Measurements from ENCODE around the gene PTTG1IP. TPM values are rescaled to one million over a fixed set of nuclear protein-coding genes. Genes with fewer than 3 reads are reported as not detected.

Gene PTTG1IP
- total RNA-seq, 1 donor from 2014 or later, result 107 TPM

DNA sequence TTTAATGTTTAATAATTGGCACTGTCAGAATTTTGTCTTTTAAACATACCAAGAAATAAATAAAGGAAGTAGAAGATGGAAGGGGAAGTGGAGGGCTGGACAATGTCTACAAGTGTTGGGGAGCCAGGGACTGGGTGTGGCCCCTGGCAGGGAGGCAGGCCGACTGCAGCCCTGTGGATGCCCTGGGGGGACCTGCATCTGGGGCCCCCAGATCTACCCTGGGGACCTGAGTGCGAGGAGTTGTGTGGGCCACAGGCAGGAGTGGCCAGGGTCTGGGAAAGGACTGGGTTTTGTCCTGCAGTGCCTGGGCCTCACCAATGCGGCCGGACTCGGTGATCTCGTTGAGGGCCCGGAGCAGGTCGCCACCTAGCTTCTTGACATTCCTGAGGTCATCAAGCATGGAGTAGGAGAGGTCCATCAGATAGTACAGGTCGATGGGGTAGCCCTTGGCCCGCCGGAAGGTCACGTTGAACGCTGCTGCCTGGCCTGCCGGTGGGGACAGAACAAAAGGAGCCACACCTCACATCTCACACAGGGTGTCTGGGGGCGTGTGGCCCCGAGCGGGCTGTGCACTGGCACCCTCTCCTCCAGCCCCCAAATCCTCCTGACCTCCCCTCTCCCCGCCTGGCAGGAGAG is 29.7 kb upstream of the PTTG1IP start:
- no peaks in the 10 kb centered on the region for H3K36me3 ChIP-seq (ENCODE audit: control insufficient read depth, insufficient read depth, low read length)
- no peak for FAIRE-seq
- TF ChIP-seq, protein P1, sequence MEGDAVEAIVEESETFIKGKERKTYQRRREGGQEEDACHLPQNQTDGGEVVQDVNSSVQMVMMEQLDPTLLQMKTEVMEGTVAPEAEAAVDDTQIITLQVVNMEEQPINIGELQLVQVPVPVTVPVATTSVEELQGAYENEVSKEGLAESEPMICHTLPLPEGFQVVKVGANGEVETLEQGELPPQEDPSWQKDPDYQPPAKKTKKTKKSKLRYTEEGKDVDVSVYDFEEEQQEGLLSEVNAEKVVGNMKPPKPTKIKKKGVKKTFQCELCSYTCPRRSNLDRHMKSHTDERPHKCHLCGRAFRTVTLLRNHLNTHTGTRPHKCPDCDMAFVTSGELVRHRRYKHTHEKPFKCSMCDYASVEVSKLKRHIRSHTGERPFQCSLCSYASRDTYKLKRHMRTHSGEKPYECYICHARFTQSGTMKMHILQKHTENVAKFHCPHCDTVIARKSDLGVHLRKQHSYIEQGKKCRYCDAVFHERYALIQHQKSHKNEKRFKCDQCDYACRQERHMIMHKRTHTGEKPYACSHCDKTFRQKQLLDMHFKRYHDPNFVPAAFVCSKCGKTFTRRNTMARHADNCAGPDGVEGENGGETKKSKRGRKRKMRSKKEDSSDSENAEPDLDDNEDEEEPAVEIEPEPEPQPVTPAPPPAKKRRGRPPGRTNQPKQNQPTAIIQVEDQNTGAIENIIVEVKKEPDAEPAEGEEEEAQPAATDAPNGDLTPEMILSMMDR (IDR thresholded peaks at IDR 0.05; ENCODE audit: insufficient read depth, low read length, severe bottlenecking), result no peak
- H3K27me3 ChIP-seq (ENCODE audit: control insufficient read depth, insufficient read depth, low read length), result peaks cover 2% of the 10 kb centered on the region
- H3K4me3 ChIP-seq (ENCODE audit: low read depth, low read length), result no peak overlapping the region
- DNase-seq (ENCODE audit: low read depth), result no peak

DNA sequence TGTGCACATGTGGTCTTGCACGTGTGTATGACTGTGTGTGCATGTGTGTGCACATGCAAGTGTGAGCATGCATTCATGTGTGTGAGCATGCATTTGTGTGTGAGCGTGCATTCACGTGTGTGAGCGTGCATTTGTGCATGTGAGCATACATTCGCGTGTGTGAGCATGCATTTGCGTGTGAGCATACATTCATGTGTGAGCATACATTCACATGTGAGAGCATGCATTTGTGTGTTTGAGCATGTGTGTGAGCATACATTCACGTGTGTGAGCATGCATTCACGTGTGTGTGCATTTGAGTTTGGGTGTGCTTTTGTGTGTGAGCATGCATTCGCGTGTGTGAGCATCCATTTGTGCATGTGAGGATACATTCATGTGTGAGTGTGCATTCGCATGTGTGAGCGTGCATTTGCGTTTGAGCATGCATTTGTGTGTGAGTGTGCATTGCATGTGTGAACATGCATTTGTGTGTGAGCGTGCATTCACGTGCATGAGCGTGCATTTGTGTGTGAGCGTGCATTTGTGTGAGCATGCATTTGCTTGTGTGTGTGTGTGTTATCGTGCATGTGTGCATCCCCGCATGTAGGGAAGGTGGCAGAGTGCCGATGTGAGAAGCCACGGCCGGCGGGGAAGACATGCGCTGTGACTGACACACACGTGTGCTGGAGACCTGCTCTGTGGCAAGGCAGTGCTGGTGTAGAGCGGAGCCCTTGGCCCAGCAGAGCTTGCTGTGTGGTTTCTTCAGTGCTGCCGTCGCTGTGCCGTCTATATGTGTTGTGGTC is 29.0 kb upstream of the PTTG1IP start:
- Histone ChIP-seq H3K4me3 (ENCODE audit: low read depth, low read length) (no peak overlapping the region), H3K36me3 (ENCODE audit: control insufficient read depth, insufficient read depth, low read length) (no peaks in the 10 kb centered on the region), H3K27me3 (ENCODE audit: control insufficient read depth, insufficient read depth, low read length) (peaks cover 1% of the 10 kb centered on the region)
- TF ChIP-seq, protein P1 (IDR thresholded peaks at IDR 0.05; ENCODE audit: insufficient read depth, low read length, severe bottlenecking), result no peak
- DNase-seq (ENCODE audit: low read depth) (no peak), FAIRE-seq (peak; percentile 99)

DNA sequence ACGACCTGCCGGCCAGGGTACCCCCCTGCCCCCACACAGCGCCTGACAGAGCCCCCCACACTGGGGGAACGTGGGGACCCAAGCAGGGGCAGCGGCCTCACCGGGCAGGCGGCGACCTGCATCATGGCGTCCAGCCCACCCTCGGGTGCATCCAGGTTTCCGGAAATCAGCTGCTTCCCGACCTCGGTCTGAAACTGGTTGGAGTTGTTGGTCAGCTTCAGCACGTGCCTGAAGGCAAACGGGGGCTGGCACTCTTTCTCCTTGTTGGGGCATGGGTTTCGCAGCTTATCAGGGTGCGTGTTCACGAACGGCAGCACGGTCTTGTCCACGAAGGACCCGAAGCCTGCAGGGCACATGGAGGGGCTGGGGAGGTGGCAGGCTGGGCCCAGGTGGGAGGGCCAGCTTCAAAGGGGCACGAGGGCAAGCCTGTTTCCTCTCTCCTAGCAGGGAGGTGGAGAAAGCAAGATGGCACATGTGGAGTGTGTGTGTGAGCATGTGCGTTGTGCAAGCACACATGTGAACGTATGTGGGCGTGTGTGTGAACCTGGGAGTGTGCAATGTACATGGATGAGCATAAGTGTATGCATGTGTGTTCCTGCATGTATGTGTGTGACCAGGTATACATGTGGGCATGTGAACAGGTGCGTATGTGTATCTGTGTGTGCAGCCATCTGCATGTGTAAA is 28.0 kb upstream of the PTTG1IP start:
- Histone ChIP-seq H3K27me3 (ENCODE audit: control insufficient read depth, insufficient read depth, low read length) (no peaks in the 10 kb centered on the region), H3K4me3 (ENCODE audit: low read depth, low read length) (no peak overlapping the region), H3K36me3 (ENCODE audit: control insufficient read depth, insufficient read depth, low read length) (no peaks in the 10 kb centered on the region)
- FAIRE-seq, result no peak
- DNase-seq (ENCODE audit: low read depth), result no peak
- TF ChIP-seq, protein P1 (IDR thresholded peaks at IDR 0.05; ENCODE audit: insufficient read depth, low read length, severe bottlenecking), result no peak

DNA sequence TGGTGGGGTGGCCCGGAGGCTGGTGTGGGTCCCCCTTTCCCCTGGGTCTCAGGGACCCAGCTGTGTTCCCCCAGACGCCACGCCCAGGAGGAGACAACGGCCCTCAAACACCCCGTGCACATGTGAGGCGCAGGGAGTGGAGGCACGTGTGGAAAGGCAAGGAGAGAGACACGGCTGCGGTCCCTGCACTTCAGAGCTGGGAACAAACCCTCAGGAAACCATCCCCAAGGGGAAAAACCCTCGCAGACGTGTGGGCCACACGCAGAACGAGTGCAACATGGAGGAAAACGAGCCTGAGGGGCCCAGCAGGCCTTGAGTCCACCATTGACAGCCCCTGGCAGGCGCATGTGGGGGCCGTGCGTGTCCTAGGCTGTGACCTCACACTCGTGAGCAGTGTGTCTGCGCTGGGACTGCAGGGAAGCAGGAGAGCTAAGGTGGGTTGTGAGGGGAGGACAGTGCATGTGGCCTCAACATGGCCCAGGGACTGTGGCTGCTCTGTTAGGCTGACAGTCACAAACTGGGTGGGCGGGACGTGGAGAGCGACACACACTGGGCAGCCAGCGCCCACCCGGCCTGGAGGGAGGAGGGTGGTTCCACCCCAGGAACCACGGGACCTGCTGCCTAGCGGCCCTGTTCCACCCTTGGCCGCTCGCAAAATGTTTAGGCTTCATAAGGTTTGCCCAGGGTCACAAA is 27.2 kb upstream of the PTTG1IP start:
- DNase-seq (ENCODE audit: low read depth) (no peak), FAIRE-seq (no peak)
- no peaks in the 10 kb centered on the region for H3K27me3 ChIP-seq (ENCODE audit: control insufficient read depth, insufficient read depth, low read length)
- H3K36me3 ChIP-seq (ENCODE audit: control insufficient read depth, insufficient read depth, low read length), result no peaks in the 10 kb centered on the region
- no peak overlapping the region for H3K4me3 ChIP-seq (ENCODE audit: low read depth, low read length)
- TF ChIP-seq, protein P1 (IDR thresholded peaks at IDR 0.05; ENCODE audit: insufficient read depth, low read length, severe bottlenecking), result no peak

DNA sequence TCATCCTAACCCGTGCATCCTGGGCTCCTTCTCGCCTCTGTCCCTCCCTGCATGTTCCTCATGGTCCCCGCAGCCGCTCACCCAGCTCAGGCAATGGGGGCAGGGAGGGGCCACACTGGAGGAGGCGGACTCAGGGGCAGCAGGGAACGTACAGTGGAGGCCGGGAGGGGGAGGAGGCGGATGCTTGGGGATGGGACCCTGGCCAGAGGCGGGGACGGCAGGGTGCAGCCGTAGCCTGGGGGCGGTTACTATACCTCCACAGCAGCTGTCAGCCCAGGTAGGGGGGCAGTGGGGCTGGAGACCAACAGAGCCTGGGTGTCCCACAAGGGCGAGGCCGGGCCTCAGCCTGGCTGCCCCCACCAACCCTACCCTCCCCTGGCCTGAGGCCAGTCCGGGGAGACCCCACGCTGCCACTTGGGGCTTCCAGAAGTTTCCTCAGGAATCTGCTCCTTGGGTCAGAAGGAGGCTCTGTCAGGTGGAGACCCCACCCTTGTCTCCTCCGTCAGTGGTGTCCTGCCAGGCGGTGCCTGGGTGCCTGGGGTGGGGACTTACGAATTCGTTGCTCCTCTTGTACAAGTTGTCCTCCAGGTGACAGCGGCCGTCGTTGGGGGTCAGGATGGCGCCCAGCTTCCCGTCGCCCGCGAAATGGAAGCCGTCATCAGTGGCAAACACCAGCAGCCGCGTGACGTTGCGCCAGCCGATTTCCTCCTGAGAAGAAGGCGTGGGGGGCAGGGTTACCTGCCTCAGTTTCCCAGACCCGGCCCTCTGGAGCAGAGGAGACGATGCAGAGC is 26.5 kb upstream of the PTTG1IP start:
- no peaks in the 10 kb centered on the region for H3K27me3 ChIP-seq (ENCODE audit: control insufficient read depth, insufficient read depth, low read length)
- FAIRE-seq, result no peak
- TF ChIP-seq, protein P1 (IDR thresholded peaks at IDR 0.05; ENCODE audit: insufficient read depth, low read length, severe bottlenecking), result no peak
- H3K4me3 ChIP-seq (ENCODE audit: low read depth, low read length), result no peak overlapping the region
- no peak for DNase-seq (ENCODE audit: low read depth)
- H3K36me3 ChIP-seq (ENCODE audit: control insufficient read depth, insufficient read depth, low read length), result no peaks in the 10 kb centered on the region
